ENCODE measurements around the gene TNFSF18. TPM values are rescaled to one million over a fixed set of nuclear protein-coding genes. Genes with fewer than 3 reads are reported as not detected.
A peak's percentile ranks its signal among the peaks of the same experiment; 100 is the strongest.

The TNFSF18 gene
- total RNA-seq, 1 donor from 2014 or later: 59.4 TPM

DNA sequence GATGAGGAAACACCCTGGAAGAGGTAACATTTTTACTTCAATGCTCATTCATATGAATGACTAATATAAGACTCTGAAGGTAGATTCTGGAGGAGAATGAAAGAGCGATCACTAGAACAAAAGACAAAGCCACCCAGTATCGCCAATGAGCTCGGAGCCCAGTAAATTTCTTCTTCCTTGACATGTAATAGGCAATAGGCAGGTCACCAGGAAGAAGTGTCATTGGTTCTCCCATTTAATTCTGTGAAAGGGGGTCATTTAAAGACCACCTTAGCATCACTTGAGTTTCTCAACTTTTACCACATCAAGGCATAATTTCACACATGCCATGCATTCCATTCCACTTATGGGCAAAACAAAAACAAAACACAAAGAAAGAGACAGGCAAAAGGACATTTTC, 7.9 kb downstream of the TNFSF18 start:
- no peak for DNase-seq (ENCODE audit: extremely low read depth, low read depth, low spot score)

DNA sequence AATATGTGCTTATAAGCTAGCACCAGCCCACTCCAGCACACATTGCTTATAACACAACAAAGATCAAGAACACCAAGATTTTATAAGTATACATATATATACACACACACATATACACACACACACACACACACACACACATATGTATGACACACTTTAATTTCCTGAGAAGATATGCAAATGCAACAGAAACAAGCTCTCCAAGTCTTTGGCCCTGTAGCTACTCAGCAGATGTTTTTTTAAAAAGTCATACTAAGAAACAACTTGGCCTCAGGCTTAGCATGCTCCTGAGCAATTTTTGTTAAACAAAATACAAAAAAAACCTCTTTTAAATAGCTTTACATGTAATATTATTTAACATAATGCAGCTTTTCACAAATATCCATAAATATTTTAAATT, 11.1 kb downstream of the TNFSF18 start:
- DNase-seq (ENCODE audit: extremely low read depth, low read depth, low spot score): no peak

DNA sequence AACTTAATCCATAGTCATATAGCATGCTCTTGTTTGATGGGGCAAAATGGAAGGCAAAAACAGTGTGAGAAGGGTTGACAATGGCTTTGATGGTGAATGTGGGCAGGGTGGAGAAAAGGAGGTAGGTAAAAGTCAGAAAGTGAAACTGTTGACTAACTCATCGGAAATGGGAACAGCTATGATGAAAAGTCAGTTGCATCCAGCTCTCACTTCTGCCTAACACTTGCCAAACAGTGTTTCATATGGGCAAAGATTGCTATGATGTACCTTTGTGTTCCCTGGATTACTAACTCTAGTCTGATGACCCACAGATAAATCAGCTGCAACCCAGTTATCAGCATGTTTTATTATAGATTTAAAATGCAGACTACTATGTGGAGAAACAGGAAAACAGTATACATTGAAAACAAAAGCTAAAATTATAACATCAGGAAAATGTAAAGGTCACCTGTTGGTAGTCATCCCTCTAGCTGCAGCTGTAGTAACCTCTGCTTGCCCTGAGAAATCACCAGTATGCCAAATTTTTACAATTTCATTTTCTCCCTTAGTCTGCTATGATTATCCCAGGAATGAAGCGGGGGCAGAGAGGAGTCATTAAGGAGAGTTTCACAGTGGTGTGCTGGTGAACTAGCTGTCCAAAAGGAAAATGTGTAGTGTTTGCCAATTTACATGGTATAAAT, 11.7 kb downstream of the TNFSF18 start:
- no peak for DNase-seq (ENCODE audit: extremely low read depth, low read depth, low spot score)

DNA sequence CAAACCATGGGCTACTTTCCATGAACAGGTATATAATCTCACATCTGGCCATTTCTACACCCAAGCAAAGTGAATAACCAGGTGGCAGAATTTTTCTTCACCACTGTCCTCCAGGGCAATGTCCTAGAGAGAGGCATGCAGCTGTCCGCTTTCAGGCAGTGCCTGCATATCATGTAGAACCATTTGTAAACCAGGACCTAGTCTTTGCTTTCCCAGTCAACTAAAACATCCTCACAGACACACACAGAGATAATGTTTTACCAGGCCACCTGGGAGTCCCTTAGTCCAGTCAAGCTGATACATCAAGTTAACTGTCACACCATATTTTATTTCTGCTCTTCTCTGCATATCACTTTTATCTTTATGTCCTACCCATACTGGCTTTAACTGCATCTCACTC, 26.2 kb downstream of the TNFSF18 start:
- no peak for DNase-seq (ENCODE audit: extremely low read depth, low read depth, low spot score)

DNA sequence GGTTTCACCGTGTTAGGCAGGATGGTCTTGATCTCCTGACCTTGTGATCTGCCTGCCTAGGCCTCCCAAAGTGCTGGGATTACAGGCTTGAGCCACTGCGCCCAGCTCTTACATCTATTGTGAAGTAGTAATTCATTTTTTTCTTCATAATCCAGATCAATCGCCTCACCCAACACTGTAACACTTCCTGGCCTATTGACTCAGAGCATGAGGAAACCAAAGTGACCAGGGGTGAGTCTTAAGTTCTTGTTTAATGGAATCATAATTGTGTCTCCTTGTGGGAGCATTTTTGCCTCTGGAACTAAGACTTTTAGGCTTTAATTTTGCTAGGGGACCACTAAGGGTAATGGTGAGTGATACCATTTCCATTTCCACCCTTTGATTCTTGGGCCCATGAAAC, 27.4 kb downstream of the TNFSF18 start:
- DNase-seq (ENCODE audit: extremely low read depth, low read depth, low spot score): no peak

DNA sequence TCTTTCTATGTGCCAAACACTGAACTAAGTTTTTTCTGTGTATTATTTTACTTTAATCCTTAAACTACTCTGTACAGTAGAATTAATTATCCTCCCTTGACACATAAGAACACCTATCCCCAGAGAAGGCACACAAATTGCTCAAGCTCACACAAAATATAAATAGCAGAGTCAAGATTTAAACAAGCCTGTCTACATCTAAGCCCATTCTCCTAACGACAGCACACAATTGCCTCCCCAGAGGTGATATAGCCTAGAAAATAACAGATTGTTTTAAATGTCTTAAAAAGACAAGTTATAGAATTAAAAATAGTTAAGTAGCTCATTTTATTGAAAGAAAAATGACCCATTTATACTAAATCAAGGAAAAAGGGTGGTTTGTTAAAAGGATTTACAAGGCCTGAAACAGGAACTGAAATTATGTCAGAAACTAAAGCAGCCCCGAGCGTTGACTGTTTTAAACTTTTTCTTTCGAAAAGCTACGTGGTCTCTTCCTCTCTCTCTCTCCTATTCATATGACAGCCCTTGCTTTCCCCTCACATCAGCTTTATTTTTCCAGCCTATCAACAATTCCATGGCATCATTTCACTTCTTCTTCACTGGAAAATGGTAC, 30.5 kb downstream of the TNFSF18 start:
- no peak for DNase-seq (ENCODE audit: extremely low read depth, low read depth, low spot score)

DNA sequence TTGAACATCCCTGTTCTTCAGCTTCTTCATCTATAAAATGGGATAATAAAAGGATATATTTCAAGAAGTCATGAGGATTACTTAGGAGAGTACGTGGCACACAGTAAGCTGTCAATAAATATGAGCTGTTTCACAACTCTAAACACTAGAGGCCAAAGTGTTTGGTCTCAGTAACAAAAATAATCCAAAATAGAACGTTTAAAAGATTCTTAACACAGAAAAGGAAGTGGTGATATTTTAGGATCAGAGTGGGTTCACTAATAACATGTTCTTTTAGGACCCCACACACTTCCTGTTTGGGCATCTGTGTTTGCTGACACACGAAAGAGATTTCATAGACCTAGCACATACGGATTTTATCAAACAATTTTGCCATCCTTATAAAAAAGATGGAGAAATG, 32.9 kb downstream of the TNFSF18 start:
- DNase-seq (ENCODE audit: extremely low read depth, low read depth, low spot score): no peak

DNA sequence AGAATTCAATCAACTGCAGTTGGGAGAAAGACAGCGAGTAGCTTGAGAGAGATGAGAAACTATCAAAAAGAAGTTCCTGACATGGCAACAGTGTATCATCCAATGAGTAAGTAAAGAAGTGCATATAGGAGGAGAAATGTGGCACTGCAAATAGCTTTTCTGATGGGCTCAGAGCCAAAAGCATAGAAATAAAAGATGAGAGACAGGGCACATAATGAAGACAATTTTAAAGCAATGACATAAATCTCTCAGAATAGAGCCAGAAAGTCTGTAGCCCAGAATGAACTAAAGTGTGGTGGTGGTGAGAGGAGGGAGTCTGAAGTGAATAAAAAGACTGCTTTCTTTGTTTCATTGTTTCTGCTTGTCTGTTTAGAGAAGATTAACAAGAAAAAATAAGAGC, 34.3 kb downstream of the TNFSF18 start:
- DNase-seq (ENCODE audit: extremely low read depth, low read depth, low spot score): no peak

DNA sequence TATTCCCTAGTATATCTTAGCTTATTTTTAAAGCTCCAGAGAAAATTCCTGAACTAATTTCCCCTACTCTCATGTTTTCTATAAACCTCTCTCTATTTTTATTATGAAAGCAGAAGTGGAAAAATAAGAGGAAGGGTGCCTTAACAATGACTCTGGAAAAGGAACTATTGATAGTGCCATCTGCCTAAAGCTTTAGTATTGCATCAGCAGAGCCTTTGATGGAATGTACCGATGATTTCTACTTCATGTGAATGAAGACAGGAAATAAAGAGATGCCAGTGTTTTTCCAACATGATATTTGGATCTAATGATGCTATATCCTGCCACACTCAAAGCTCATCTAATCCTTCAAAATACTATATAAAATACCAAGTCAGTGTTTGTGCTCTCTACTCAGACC, 35.1 kb downstream of the TNFSF18 start:
- no peak for DNase-seq (ENCODE audit: extremely low read depth, low read depth, low spot score)

DNA sequence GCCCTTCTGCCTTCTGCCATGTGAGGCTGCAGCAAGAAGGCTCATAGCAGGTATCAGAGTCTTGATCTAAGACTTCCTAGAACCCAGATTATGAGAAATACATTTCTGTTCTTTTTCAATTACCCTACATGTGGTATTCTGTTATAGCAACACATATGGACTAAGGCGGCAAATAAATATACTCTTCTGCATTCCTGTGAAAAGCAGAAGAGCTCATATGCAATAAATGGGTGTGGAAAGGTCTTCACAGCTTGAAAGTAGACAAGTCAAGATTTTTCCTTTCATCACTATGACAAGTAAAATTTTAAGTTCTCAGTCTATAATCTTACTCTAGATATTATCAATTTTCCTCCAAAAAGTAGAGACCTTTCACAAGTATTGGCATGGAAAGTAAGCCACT, 36.6 kb downstream of the TNFSF18 start:
- DNase-seq (ENCODE audit: extremely low read depth, low read depth, low spot score): no peak

DNA sequence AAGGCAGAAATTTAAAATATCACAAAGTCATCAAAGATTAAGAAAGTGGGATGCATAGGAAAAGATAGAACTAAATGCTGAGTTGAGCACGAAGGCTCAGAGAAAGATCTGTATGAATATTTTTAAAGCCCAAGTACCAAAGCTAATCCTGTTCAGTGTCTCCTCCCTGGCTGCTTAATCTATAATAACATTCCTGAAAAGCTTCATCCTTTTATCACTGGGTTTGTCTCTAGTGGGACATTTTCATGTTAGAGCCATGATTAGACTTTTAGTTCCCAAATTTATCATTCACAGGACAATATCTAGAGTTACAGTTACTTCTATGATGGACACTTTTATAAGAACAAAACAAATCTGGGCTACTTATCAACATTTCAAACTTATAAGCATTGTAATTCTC, 38.6 kb downstream of the TNFSF18 start:
- DNase-seq (ENCODE audit: extremely low read depth, low read depth, low spot score): no peak

DNA sequence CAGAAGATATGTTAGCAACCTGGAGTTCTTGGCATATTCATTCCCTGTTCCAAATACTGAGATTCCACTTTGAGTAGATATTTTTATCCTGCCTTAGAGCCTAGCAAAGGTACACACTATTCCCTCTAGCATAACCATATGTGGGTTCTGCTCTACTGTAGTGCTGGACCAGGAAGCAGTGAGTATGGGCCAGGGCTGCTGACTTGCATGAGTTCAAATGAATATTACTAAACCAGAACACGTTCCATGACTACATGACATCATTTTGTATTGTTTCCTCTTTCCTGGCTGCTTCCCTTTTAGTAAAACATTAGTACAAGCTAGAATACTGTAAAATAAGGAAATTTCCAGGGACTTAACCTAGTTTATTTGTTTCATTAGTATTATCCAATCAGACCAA, 41.1 kb downstream of the TNFSF18 start:
- peak; percentile 14 for DNase-seq (ENCODE audit: extremely low read depth, low read depth, low spot score)

DNA sequence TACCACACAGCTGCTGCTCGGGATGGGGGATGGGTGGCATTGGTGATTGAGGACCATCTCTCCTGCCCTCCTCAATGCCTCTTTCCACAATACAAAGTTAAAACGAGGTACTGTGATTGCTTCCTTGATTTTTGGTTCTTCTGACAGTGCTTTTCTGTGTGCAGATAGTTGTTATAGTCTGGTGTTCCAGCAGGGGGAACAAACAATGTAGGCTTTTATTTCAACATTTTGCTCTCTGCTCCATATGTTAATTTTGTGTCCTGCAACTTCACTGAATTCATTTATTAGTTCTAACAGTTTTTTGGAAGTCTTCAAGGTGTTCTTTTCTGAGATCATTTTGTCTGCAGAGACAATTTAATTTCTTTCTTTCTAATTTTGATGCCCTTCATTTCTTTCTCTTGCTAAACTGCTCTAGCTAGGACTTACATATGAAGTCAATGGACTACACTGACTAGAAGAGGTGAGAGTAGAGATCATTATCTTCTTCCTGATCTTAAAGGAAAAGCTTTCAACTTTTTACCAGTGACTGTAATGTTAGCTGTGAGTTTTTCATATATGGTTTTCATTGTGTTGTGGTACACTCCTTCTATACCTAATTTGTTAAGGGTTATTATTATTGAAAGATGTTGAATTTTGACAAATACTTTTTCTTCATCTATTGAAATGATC, 45.4 kb downstream of the TNFSF18 start:
- DNase-seq (ENCODE audit: extremely low read depth, low read depth, low spot score): no peak

DNA sequence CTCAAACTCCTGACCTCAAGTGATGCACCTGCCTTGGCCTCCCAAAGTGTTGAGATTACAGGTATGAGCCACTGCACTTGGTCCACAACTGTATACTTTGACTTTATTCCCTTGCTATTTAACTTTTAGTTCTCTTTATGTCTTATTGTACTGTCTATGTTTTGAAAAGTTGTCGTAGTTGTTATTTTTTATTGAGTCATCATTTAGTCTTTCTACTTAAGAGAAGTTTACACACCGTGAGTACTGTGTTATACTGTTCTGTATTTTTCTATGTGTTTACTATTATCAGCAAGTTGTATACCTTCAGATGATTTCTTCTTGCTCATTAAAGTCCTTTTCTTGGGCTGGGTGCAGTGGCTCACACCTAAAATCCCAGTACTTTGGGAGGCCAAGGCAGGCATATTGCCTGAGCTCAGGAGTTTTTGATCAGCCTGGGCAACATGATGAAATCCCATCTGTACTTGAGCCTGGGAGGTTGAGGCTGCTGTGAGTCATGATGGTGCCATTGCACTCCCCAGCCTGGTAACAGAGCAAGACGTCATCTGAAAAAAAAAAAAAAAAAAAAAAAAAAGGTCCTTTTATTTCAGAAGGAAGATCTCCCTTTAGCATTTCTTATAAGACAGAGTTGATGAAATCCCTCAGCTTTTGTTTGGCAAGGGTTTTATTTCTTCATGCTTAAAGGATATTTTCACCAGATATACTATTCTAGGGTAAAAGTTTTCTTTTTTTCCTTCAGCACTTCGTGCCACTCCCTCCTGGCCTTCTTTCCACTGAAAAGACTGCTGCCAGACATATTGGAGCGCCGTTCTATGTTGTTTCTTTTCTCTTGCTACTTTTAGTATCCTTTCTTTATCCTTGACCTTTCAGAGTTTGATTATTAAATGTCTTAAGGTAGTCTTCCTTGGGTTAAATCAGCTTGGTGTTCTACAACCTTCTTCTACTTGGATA, 47.6 kb downstream of the TNFSF18 start:
- no peak for DNase-seq (ENCODE audit: extremely low read depth, low read depth, low spot score)

DNA sequence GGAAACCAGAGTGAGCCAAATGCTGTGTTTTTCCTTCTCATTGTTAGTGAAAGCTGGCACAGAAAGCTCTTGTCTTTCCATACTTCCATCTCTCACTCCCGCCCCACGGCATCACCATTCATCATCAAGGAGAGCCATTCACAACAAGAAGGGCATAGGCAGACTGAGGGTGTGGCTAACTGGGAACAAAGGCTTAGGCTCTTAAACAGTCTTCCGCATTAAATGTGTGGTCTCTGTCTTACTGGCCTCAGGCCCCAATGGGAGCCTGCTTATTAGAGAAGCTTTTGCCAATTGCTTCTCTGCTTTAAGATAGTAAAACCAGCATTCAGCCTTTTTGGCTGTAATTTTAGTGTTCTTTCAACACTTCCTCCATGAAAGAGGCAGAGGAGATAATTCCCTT, 51.4 kb downstream of the TNFSF18 start:
- DNase-seq (ENCODE audit: extremely low read depth, low read depth, low spot score): no peak

DNA sequence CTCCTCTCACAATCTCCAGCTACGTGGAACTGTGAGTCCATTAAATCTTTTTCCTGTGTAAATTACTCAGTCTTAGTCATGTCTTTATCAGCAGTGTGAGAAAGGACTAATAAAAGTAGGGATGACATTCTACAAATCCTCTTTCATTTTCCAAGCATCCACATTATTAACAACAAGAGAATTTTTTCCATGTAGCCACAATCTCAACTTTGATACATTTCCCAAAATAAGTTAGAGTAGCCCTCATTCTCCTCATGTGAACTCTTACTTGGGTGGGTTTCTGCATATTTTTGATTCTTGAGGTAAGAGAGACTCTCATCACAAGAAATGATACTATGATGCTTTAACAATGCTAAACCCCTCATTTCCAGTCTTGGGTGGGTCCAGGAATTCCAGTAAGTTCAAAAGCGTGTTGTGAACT, 52.8 kb downstream of the TNFSF18 start:
- DNase-seq (ENCODE audit: extremely low read depth, low read depth, low spot score): no peak

DNA sequence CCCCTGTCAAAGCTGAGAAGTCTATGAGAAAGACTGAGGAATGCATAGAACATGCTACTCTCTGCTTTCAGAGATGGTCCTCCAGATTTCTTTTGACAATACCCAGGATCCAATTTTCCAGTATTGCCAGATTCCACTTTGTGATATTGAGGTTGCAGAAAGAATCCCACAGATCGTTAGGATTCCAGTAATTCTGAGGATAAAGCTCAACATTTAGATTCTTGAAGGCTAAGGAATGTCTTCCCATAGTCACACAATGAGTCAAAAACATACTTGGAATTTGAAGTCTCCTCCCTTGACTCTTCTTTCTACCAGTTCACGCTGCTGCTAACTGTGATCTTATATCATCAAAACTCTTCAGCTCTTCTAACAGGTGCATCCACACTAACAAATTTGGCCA, 57.1 kb downstream of the TNFSF18 start:
- DNase-seq (ENCODE audit: extremely low read depth, low read depth, low spot score): no peak

DNA sequence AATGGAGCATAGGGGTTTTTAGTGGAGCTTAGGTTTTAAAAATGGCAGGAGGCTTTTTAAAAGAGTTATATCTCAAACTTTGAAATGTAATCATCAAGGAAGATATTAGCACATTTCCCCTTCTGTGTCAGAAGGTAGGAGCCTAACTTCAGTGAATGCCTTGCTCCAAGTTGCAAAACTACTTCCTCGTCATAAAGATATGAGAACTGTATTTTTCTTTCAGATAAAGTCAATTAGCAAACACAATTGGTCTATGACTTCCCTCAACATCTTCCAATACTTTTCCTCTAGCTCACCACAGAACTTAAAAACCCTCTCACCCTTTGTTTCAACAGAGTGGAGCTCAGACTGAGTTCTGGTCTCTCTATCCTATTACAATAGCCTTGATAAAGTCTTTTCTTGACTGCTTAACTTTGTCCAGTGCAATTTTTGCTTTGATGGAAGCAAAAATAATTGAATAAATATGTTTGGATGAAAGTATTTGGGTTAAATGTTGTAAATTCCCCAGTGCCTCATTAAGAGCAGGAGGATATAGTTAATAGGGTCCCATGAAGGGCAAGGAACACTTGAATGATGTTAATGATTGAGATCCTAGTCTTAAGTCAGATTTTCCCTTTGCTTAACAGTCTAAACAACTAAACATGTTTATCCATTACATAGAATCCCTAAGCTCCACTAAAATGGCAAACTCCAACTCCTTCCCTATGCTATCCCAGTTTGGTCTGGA, 58.9 kb downstream of the TNFSF18 start:
- no peak for DNase-seq (ENCODE audit: extremely low read depth, low read depth, low spot score)

DNA sequence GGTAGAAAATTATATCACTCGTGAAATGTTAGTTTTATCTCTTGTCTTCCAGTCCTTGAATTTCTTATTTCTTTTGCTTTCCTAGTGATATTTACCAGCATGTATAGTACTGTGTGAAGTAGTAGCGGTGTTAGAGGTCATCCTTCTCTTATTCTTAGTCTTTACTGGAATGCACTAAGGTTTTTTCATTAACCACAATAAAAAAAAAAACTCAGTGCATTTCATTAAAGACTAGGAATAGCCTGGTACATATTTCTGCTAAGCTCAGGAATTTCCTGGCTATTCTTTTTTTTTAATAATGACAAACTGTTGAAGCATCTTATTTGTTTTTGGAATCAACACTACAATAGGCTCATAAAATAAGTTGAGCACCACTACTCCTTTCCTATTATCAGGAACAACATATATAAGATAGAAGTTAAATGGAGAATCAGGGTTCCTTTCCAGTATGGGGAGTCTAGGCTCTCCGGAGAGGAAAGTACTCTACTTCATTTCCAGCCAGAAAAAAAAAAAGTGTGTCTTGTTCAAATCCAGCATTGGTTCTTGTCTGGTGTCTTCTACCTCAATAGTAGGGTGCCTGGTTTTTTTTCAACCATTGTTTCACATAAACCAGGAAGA, 60.0 kb downstream of the TNFSF18 start:
- peak; percentile 18 for DNase-seq (ENCODE audit: extremely low read depth, low read depth, low spot score)
